ENCODE measurements around the gene ZNRF3.

ZNRF3 gene

GRCh38 chr22:29044657-29045176, 161.3 kb downstream of the ZNRF3 start:
- FAIRE-seq = no peak

GRCh38 chr22:29048822-29049654, 165.7 kb downstream of the ZNRF3 start:
- FAIRE-seq = no peak

- FAIRE-seq = no peak
These were observed 166.4 kb downstream of the ZNRF3 start for GRCh38 chr22:29049655-29050263.

GRCh38 chr22:29050457-29050856, 167.1 kb downstream of the ZNRF3 start:
- no peak for FAIRE-seq

- FAIRE-seq = no peak
These were observed 169.8 kb downstream of the ZNRF3 start for GRCh38 chr22:29053048-29053702.

- no peak for FAIRE-seq
These were observed 170.9 kb downstream of the ZNRF3 start for GRCh38 chr22:29054251-29054767.

DNA sequence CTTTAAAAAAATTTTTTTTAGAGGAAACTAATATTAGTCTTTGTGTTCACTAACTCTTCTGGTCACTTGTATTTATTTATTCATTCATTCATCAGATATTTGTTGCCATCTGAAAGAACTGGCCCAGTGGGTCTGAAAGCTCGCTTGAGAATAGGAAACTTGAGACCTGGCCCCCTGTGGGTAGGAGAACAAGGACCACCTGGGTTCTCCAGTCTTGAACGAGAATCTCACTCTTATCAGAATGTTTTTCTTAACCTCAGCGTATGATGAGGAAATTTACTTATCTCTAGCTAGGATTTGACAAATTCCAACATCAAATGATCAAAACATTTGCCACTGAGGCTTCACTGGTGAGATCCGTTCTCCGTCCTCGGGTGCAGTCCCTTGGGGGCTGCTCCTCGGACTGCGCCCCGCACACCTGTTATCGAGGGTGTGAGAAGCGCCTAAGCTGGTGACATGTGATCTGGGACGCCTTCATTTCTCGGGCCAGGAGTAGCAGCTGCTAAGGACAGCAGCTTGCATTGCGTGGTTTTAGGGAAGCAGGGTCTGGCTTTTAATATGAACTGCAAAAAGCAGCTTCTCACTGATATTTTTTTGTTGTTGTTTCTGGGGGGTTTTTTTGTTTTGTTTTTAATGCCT, 171.9 kb downstream of the ZNRF3 start:
- no peak for FAIRE-seq

DNA sequence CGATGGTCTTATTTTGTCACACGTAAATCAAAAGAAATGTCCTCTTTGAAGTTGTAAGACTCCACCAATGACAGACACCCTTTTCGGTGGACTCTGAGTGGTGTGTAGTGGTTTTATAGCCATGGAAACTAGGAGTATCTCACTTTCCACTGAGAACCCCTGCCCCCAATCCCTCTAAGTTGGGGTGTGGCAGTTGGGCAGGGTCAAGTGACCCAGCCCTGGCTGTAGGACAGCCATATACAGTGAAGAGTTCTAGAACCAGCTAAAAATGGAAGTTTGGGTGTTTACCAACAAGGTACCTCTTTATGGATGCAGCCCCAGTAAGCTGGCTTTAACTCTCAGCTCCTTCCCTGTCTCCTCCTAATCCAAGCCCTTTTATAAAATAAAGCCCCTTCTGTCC, 173.1 kb downstream of the ZNRF3 start:
- FAIRE-seq = no peak

- FAIRE-seq = no peak
These were observed 177.0 kb downstream of the ZNRF3 start for GRCh38 chr22:29060251-29060869.

GRCh38 chr22:29060931-29061330, 177.6 kb downstream of the ZNRF3 start:
- no peak for FAIRE-seq

- FAIRE-seq = no peak
These were observed 178.4 kb downstream of the ZNRF3 start, which contains the start of gene C22orf31 for GRCh38 chr22:29061773-29062172. Gene C22orf31 (minus strand): TSS chr22:29061831. CDS start chr22:29061792, 39 bp downstream.

DNA sequence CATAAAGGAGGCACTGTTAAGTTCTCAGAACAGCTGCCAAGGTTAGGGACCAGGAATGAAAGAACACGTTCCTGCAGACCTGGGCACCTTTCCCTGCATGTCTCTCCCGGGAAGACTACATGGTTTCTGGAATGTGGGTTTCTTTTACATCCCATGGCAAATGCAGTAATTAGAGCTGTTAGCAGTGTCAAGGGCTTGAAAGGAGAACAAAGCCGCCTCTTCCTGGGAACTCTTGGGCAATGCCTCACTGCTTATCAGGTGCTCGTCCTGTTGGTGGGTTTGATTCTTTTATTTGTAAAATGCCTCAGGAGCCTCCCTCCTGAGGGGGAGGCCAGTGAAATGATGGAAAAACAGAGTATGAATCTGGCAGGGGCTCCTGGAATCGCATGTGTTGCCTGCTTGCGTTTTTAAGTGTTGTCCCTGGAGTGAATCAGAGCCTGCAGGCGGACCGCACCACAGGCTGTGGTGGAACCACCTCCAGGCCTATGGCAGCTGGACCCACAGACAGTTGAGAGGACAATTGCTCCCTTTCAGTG, 179.0 kb downstream of the ZNRF3 start:
- no peak for FAIRE-seq

DNA sequence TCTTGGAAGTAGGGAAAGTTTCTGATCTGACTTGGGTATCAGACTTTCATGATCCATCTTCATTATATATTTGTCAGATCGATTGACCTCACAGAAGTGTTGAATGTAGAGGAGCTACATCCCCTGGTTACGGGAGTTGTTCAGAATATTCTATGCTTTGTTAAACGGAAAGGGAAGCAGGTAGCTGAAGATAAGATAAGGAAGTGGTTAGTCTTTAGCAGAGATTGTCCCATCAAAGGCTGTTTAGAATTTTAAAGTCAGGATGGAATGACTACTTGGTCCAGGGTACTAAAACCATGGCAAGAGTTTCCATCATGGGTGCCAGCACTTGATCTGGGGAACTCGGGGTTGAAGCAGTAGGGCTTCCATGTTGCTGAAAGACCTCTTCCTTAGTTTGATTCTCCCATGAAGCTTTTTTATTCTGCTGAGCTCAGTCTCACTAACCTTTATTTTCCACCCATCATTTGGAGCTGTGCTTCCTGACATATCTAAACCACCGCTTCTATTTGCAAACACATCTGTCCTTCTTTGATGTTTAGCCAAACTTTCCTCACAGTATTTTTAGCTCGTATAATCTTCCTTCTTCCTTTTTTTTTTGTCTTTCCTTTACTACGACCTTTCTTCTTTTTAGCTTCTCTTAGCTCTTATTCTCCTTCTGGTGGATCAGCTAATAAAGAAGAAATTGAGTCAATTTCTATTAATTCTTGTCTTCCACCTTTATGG, 182.3 kb downstream of the ZNRF3 start:
- FAIRE-seq = no peak

DNA sequence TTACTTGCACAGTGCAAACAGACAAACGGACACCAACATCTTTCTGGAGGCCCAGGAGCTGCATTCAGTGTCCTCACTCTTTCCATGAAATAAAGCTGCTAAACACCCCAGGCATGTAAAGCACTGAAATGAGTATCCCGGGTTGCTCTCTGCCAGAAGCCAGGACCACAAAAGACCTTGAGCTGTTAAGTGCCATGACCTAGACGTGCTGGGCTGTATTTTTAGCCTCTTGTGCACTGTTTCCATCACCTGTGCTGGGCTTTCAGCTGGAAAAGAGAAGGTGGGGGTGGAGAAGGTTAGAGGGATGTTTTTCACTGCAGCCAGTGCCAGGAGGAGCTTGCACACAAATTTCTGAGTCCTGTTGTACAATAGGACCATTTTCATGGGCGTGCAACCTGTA, 186.1 kb downstream of the ZNRF3 start:
- FAIRE-seq = no peak

DNA sequence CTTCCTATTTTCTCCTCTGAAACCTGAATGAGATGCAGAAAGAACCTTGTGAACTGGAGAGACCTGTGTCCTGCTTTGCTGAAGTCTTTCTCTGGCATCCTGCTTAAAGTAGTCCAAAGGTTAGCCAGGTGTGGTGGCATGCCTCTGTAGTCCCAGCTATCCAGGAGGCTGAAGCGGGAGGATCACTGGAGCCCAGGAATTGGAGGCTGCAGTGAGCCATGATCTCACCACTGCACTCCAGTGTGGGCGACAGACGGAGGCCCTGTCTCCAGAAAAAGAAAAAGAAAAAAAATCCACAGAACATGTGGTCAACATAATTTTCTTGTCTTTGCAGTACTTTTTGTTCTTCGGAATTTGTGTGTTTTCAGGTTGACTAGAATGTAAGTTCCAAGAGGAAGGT, 187.1 kb downstream of the ZNRF3 start:
- FAIRE-seq = no peak

DNA sequence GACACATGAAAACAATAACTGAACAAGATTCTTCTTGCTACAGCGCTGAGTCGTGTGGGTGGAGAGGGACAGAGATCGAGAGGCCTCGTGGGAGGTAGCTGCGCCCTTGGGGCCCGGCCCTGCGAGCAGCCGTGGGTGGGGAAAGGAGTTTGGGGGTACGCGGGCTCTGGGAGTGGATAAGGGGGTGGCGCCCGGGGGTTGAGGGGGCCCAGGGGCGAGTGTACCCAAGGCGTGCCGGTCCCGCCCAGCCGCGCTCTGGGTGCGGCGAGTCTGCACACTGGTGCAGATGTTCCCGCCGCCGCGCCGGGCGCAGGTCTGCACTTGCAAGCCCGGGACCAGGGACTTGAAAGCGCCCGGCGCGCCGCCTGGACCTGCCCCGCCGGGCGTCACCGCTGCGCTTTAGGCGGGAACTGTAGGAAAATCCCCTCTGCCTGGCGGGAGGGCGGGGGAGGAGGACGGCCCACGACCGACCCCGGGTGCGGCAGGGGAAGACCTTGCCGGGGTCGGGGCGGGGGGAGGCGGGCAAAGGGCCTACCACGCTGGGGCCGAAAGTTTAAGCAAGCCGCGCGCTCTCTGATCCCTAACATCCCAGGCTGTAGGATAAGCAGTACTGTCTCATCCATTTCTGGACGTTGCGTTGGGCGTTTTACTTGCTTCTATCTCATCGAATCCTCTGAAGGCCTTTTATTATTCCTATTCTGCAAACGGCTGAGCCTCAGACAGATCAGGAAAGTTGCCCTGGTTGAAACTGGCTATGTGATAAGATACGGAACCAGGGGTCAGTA, 188.1 kb downstream of the ZNRF3 start:
- no peak for FAIRE-seq

DNA sequence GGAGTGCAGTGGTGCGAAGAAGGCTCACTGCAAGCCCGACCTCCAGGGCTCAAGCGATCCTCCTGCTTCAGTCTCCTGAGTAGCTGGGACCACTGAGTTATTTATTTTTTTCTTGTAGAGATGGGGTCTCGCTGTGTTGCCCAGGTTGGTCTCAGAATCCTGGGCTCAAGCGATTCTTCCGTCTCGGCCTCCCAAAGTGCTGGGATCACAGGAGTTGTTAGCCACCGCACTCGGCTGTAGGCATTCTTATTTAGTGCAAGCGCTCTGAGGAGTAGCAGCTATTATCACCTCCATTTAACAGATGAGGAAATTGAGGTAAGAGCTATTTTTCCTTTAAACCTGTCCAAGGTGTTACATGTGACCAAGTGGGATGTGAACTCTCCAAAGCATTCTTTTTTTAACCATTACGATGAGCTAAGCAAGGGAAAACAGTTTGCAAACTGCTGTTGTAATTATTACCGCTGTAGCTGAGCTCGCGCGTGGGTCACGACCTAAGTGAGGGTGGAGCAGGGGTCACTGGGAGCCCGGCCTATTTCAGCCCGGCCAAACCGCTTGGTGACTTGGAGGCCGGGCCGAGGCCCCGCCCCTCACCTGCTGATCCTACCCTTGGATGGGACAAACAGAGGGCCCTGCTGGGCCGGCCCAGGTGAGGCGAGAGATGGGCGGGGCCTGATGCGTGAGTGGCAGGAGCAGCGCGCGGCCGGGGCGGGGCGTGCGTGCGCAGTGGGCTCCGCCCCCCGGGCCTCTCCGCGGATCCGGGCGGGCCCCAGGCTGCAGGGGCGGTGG, 189.0 kb downstream of the ZNRF3 start:
- FAIRE-seq = no peak

- no peak for FAIRE-seq
These were observed 189.7 kb downstream of the ZNRF3 start, which contains the start of gene KREMEN1 for GRCh38 chr22:29072979-29073617. Gene KREMEN1 (plus strand): TSS chr22:29073035. CDS start chr22:29073131, 96 bp downstream.

Data from A204.1 (cell line).